PC-9 (cell line): Measurements from ENCODE around the gene ARV1. TPM values are rescaled to one million over a fixed set of nuclear protein-coding genes. Genes with fewer than 3 reads are reported as not detected.
"Not testable (repeated sequence)": the region's sequence is repeated elsewhere in the genome, so short reads cannot be mapped to it uniquely, and the experiment has no call there.

ENCODE experiments used
- BruUV-seq: library from RNA; stranded (reverse); fragments of 400-500 nt; replicated peaks from 2 replicates; lab custom pipeline; 2021; lab: Mats Ljungman, UMichigan
- CTCF ChIA-PET: fragments of 300-600 bp; sonication (Branson Sonifier 250); formaldehyde crosslinking; loops from one replicate; lab custom pipeline; 2022; ENCODE audit warnings: antibody characterized with exemption; lab: Charles Lee
- POLR2A ChIA-PET: fragments of 300-600 bp; sonication (Branson Sonifier 250); formaldehyde crosslinking; loops from one replicate; lab custom pipeline; 2022; ENCODE audit warnings: antibody characterized with exemption; ENCODE audit not compliant: unreplicated experiment; lab: Charles Lee
- DNase-seq, 2 experiments: peaks; one replicate each; pipeline versions ENCODE4 v3.0.0 to v3.0.0-alpha.2; 2015 to 2022; ENCODE audit warnings: mixed read lengths in 1 of 2
- H2AFZ ChIP-seq: fragments of 200-600 bp; sonication (generic); 2 replicates; pipeline ENCODE4 v1.8.1; 2017; ENCODE audit warnings: antibody characterized with exemption
- H3F3A ChIP-seq: fragments of 200-600 bp; sonication (generic); 2 replicates; pipeline ENCODE4 v1.8.1; 2017; ENCODE audit warnings: antibody characterized with exemption, mild to moderate bottlenecking, low read depth; ENCODE audit not compliant: insufficient read depth
- H3K27ac ChIP-seq: fragments of 200-600 bp; sonication (generic); 2 replicates; pipeline ENCODE4 v1.6.1; 2016; ENCODE audit warnings: mixed run types
- H3K27me3 ChIP-seq: fragments of 200-600 bp; sonication (generic); 2 replicates; pipeline ENCODE4 v1.6.1; 2016; ENCODE audit warnings: low read depth, mixed run types; ENCODE audit not compliant: insufficient read depth
- H3K36me3 ChIP-seq: fragments of 200-600 bp; sonication (generic); 2 replicates; pipeline ENCODE4 v1.6.1; 2016; ENCODE audit warnings: low read depth, mixed run types
- H3K4me1 ChIP-seq: fragments of 200-600 bp; sonication (generic); replicated peaks from 2 replicates; pipeline ENCODE4 v1.6.1; 2016; ENCODE audit warnings: mixed run types; ENCODE audit not compliant: insufficient read depth
- H3K4me2 ChIP-seq: fragments of 200-600 bp; sonication (generic); 2 replicates; pipeline ENCODE4 v1.6.1; 2017; ENCODE audit warnings: mixed run types
- H3K4me3 ChIP-seq: fragments of 200-600 bp; sonication (generic); 2 replicates; pipeline ENCODE4 v1.6.1; 2016; ENCODE audit warnings: mixed run types
- H3K79me2 ChIP-seq: fragments of 200-600 bp; sonication (generic); 2 replicates; pipeline ENCODE4 v1.6.1; 2017; ENCODE audit warnings: low read depth, mixed run types
- H3K9me2 ChIP-seq: fragments of 200-600 bp; sonication (generic); 2 replicates; pipeline ENCODE4 v1.8.1; 2017; ENCODE audit warnings: mild to moderate bottlenecking; ENCODE audit not compliant: insufficient read depth
- H3K9me3 ChIP-seq: fragments of 200-600 bp; sonication (generic); 2 replicates; pipeline ENCODE4 v1.8.1; 2016; ENCODE audit warnings: low read depth; ENCODE audit not compliant: insufficient read depth
- H4K20me1 ChIP-seq: fragments of 200-600 bp; sonication (generic); 2 replicates; pipeline ENCODE4 v1.8.1; 2017; ENCODE audit not compliant: insufficient read depth
- EZH2 ChIP-seq: fragments of 200-600 bp; sonication (generic); IDR thresholded peaks from 2 replicates; pipeline ENCODE4 v1.8.0; 2017; ENCODE audit warnings: antibody characterized with exemption, low read depth
- intact Hi-C: fragments of 100-400 bp; cut with micrococcal nuclease; formaldehyde crosslinking; loops from one replicate; pipeline ENCODE4 v1.10.0; 2022; ENCODE audit not compliant: unreplicated experiment
- total RNA-seq: library from RNA; stranded (reverse); gene quantifications from 2 replicates; pipeline ENCODE4 v1.2.3, GENCODE V29; 2021
- TF ChIP-seq, protein P1 (sequence below): fragments of 200-600 bp; sonication (generic); conservative IDR thresholded peaks from 2 replicates; pipeline ENCODE4 v1.6.1; 2017; ENCODE audit warnings: mixed run types, antibody characterized with exemption, mild to moderate bottlenecking, moderate library complexity

ARV1 gene
- total RNA-seq, 1 experiment from 2014 or later = 12.0 TPM

DNA sequence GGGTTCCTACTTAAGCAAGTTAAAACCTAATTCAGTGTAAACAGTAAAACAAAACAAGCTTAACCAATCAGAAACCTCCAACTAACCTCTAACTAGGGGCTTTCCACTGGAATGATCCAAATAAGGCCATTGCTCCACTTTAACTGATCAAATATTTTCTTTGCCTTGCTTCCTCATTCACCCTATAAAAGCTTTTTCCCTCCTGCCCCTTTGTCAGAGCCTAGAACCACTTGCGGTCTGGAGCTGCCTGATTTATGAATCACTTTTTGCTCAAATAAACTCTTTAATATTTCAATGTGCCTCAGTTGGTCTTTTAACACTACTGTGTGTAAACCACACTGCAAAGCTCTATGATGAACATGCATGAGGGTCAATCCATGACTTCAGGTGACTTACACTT is 65.7 kb downstream of the ARV1 start:
- H3K36me3 ChIP-seq = no peaks in the 10 kb centered on the region
- intact Hi-C loops = no loop called here
- H2AFZ ChIP-seq = no peak overlapping the region
- 0 out of 2 replicates have a peak, but pooled peaks cover 7% of the 10 kb centered on the region for H3K9me3 ChIP-seq
- H3K79me2 ChIP-seq = no peaks in the 10 kb centered on the region
- POLR2A ChIA-PET = no interaction called here
- no peak for DNase-seq
- H3F3A ChIP-seq = no peaks in the 10 kb centered on the region
- H3K9me2 ChIP-seq = no peaks in the 10 kb centered on the region
- H3K4me3 ChIP-seq = no peak overlapping the region
- TF ChIP-seq, protein P1, sequence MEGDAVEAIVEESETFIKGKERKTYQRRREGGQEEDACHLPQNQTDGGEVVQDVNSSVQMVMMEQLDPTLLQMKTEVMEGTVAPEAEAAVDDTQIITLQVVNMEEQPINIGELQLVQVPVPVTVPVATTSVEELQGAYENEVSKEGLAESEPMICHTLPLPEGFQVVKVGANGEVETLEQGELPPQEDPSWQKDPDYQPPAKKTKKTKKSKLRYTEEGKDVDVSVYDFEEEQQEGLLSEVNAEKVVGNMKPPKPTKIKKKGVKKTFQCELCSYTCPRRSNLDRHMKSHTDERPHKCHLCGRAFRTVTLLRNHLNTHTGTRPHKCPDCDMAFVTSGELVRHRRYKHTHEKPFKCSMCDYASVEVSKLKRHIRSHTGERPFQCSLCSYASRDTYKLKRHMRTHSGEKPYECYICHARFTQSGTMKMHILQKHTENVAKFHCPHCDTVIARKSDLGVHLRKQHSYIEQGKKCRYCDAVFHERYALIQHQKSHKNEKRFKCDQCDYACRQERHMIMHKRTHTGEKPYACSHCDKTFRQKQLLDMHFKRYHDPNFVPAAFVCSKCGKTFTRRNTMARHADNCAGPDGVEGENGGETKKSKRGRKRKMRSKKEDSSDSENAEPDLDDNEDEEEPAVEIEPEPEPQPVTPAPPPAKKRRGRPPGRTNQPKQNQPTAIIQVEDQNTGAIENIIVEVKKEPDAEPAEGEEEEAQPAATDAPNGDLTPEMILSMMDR = no peak
- H3K27me3 ChIP-seq = peaks cover 25% of the 10 kb centered on the region
- BruUV-seq = no TSS peak
- no peak overlapping the region for H3K4me2 ChIP-seq
- H3K4me1 ChIP-seq = no peaks in the 10 kb centered on the region
- no peak overlapping the region for H3K27ac ChIP-seq
- CTCF ChIA-PET = no interaction called here
- no peaks in the 10 kb centered on the region for H4K20me1 ChIP-seq

DNA sequence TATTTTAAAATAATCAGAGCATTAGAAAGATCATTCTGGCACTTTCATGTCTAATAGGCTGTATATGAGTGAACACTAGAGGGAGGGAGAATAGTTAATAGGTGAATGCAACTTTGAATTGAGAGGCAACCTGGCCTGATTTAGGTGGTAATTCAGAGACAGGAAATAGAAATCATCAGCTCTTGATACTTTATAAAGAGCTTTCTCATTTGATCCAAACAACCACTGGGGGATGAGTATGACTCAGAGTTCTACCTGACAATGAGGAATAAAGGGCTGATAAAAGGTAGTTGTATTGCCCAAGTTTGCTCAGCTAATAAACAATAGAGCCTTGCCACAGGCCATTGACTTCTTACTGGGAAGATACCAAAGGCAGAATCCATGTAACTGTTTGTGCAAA is 66.4 kb downstream of the ARV1 start:
- no TSS peak for BruUV-seq
- no peak for DNase-seq
- no peak overlapping the region for H3K4me2 ChIP-seq
- H3K27ac ChIP-seq = no peak overlapping the region
- no peak overlapping the region for H3K4me3 ChIP-seq
- TF ChIP-seq, protein P1 = no peak
- TF ChIP-seq EZH2 = no peak
- H3K9me3 ChIP-seq = 0 out of 2 replicates have a peak, but pooled peaks cover 7% of the 10 kb centered on the region
- CTCF ChIA-PET = no interaction called here
- no peaks in the 10 kb centered on the region for H3F3A ChIP-seq
- intact Hi-C loops = no loop called here
- no peaks in the 10 kb centered on the region for H3K79me2 ChIP-seq
- no peaks in the 10 kb centered on the region for H3K4me1 ChIP-seq
- no peak overlapping the region for H2AFZ ChIP-seq
- H3K27me3 ChIP-seq = peaks cover 25% of the 10 kb centered on the region
- no peaks in the 10 kb centered on the region for H4K20me1 ChIP-seq
- H3K36me3 ChIP-seq = no peaks in the 10 kb centered on the region
- H3K9me2 ChIP-seq = no peaks in the 10 kb centered on the region
- POLR2A ChIA-PET = no interaction called here

DNA sequence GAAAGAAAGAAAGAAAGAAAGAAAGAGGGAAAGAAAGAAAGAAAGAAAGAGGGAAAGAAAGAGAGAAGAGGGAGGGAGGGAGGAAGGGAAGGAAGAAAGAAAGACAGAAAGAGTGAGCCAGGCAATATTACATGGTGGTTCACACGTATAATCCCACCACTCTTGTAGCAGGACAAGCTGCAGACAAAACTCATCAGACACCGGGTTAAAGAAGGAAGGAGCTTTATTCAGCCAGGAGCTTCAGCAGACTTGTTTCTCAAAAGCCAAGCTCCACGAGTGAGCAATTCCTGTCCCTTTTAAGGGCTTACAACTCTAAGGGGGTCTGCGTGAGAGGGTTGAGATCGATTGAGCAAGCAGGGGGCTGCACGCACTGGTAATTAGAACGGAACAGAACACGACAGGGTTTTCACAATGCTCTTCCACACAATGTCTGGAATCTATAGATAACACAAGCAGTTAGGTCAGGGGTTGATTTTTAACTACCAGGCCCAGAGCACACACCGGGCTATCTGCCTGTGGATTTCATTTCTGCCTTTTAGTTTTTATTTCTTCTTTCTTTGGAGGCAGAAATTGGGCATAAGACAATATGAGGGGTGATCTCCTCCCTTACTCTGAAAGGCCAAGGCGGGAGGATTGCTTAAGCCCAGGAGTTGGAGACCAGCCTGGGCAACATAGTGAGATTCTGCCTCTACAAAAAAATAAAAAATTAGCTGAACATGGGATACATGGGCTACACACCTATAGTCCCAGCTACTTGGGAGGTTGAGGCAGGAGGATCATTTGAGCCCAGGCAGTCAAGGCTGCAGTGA is 67.2 kb downstream of the ARV1 start:
- DNase-seq, H3K9me3 ChIP-seq, H4K20me1 ChIP-seq, H3K4me3 ChIP-seq, H3K36me3 ChIP-seq, H3K4me1 ChIP-seq, H3K9me2 ChIP-seq, H3K79me2 ChIP-seq, H3K27ac ChIP-seq, intact Hi-C loops, POLR2A ChIA-PET, CTCF ChIA-PET, H3K4me2 ChIP-seq, H2AFZ ChIP-seq, BruUV-seq, H3F3A ChIP-seq: not testable (repeated sequence)
- H3K27me3 ChIP-seq = peaks cover 25% of the 10 kb centered on the region
